22Rv1 (cell line): Measurements from ENCODE around the gene TMEM245.

ENCODE experiments used
- CTCF ChIP-seq: fragments of 450-650 bp; IDR thresholded peaks from 2 replicates; pipeline ENCODE4 v1.5.1; 2017; ENCODE audit warnings: mild to moderate bottlenecking
- ZFX ChIP-seq: fragments of 450-650 bp; IDR thresholded peaks from 2 replicates; pipeline ENCODE4 v1.6.1; 2017; ENCODE audit warnings: antibody characterized with exemption, borderline replicate concordance

GRCh38 chr9:109108318-109108717 is 11.4 kb downstream of the TMEM245 start:
- no peak for TF ChIP-seq CTCF
- no peak for TF ChIP-seq ZFX
